Measurements from ENCODE around the gene CD55.

GRCh38 chr1:207316141-207316540 lies 5.3 kb upstream of the CD55 start:
- TF ChIP-seq CTCF (IDR thresholded peaks at IDR 0.05 in 2 of 3, conservative IDR thresholded peaks at IDR 0.05 in 1 of 3; ENCODE audit: borderline replicate concordance in 1 of 3, insufficient read depth in 1 of 3, low read depth in 2 of 3, low read length in 2 of 3) (no peak), POLR2AphosphoS5 (IDR thresholded peaks at IDR 0.05; ENCODE audit: low read depth, low read length) (no peak), EZH2 (IDR thresholded peaks at IDR 0.05) (no peak), POLR2A (IDR thresholded peaks at IDR 0.05; ENCODE audit: borderline replicate concordance, extremely low read depth, insufficient read depth, insufficient read length) (no peak), SP1 (IDR thresholded peaks at IDR 0.05; ENCODE audit: low read depth) (no peak), RAD21 (IDR thresholded peaks at IDR 0.05; ENCODE audit: low read depth) (no peak), JUND (IDR thresholded peaks at IDR 0.05) (no peak), REST (IDR thresholded peaks at IDR 0.05; ENCODE audit: low read depth) (no peak), MAX (IDR thresholded peaks at IDR 0.05) (no peak), YY1 (IDR thresholded peaks at IDR 0.05; ENCODE audit: extremely low read depth, insufficient replicate concordance, low read depth, low read length) (no peak), SIN3A (IDR thresholded peaks at IDR 0.05; ENCODE audit: low read depth) (no peak), ZNF274 (IDR thresholded peaks at IDR 0.05; ENCODE audit: low read depth, low read length) (no peak), EZH2phosphoT487 (IDR thresholded peaks at IDR 0.05; ENCODE audit: borderline replicate concordance) (no peak)
